Astrocyte of the cerebellum (primary cell): ENCODE measurements around the gene TBC1D19.
"Not testable (repeated sequence)": the region's sequence is repeated elsewhere in the genome, so short reads cannot be mapped to it uniquely, and the experiment has no call there.

Experiments used
- DNase-seq: peaks from one replicate; pipeline ENCODE4 v3.0.0-alpha.2; 2011; ENCODE audit warnings: low read depth
- H3K4me3 ChIP-seq: 2 replicates; pipeline ENCODE4 v1.5.1; 2011; ENCODE audit warnings: mild to moderate bottlenecking, low read depth, low read length, moderate library complexity
- in situ Hi-C: cut with HindIII; loops from 2 replicates; pipeline ENCODE4 v1.10.0; 2017; ENCODE audit warnings: low sequenced_read_pairs
- TF ChIP-seq, protein P1 (sequence below): IDR thresholded peaks from 2 replicates; pipeline ENCODE4 v1.5.1; 2012; ENCODE audit warnings: low read length, low read depth, moderate library complexity, mild to moderate bottlenecking; ENCODE audit errors: missing control alignments

The TBC1D19 gene, protein sequence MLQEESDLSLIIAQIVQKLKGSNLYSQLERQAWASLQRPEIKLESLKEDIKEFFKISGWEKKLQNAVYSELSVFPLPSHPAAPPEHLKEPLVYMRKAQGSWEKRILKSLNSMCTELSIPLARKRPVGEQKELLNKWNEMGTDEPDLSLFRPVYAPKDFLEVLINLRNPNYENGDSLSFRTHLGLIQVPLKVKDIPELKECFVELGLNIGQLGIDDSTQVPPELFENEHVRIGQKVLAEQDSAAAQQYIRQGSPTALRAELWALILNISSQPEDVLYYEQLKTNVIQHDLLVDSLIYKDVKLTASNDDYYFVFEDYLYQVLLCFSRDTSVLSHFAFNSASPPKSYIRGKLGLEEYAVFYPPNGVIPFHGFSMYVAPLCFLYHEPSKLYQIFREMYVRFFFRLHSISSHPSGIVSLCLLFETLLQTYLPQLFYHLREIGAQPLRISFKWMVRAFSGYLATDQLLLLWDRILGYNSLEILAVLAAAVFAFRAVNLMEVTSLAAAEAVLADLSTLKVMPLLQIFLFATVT

DNA sequence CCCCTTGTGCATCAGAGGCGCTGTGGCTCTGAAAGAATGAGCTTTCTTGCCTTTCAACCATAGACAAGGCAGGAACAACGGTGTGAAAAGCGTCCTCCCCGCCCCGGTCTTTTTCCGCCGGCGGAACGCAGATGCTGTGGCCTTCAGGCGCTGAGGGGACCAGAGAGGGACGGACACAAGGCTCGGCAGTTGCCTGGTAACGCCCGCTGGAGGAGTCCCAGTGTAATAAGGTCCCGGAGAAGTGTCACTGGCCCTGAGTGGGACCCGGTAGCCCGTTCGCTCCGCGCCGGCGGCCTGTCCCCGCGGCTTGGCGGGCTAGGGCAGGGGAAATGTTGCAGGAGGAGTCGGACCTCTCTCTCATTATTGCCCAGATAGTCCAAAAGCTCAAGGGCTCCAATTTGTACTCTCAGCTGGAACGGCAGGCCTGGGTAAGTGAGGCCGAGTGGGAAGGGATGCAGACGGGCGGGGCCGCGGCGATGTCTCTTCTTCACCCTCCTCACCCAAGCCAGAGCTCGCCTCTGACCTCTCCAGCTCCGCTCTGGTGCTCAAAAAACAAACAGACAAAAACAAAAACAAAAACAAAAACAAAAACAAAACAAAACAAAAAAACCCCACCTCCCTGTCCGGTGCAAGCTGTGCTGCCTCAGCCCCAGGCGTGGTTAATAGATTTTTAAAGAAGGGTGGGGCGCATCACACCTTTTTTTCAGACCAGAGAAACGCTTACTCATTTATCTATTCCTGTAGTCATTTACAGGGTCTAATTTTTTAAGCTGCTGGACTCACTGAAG lies at the start of gene TBC1D19:
TSS of gene TBC1D19 (plus strand) at position 220 of the 788 bp plus-strand sequence. CDS start at position 330, 110 bp downstream.
- peak within 1 kb of the TSS; percentile 84 for H3K4me3 ChIP-seq
- TF ChIP-seq, protein P1, sequence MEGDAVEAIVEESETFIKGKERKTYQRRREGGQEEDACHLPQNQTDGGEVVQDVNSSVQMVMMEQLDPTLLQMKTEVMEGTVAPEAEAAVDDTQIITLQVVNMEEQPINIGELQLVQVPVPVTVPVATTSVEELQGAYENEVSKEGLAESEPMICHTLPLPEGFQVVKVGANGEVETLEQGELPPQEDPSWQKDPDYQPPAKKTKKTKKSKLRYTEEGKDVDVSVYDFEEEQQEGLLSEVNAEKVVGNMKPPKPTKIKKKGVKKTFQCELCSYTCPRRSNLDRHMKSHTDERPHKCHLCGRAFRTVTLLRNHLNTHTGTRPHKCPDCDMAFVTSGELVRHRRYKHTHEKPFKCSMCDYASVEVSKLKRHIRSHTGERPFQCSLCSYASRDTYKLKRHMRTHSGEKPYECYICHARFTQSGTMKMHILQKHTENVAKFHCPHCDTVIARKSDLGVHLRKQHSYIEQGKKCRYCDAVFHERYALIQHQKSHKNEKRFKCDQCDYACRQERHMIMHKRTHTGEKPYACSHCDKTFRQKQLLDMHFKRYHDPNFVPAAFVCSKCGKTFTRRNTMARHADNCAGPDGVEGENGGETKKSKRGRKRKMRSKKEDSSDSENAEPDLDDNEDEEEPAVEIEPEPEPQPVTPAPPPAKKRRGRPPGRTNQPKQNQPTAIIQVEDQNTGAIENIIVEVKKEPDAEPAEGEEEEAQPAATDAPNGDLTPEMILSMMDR: no peak
- in situ Hi-C loops: no loop called here
- DNase-seq: peak; percentile 65

DNA sequence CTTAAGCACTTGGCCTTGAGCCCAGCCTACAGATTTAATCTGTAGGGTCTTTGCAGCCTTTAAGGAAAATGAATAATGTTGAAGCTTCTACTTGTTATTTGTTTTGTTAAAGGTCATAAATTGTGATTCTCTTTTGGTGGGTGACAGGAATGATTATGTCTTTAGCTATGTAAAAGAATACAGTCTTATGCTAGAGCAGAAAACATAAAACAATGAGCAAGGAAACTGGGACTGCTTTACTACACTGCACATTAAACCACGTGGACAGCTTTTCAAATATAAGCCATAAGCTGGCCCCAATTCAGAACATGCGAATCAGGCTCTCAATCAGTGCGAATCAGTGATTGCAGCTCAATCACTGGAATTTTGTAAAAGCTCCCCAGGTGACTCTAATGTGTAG lies 40.9 kb upstream of the TBC1D19 start:
- in situ Hi-C loops: no loop called here
- H3K4me3 ChIP-seq: no peak overlapping the region
- DNase-seq: no peak
- TF ChIP-seq, protein P1: no peak

DNA sequence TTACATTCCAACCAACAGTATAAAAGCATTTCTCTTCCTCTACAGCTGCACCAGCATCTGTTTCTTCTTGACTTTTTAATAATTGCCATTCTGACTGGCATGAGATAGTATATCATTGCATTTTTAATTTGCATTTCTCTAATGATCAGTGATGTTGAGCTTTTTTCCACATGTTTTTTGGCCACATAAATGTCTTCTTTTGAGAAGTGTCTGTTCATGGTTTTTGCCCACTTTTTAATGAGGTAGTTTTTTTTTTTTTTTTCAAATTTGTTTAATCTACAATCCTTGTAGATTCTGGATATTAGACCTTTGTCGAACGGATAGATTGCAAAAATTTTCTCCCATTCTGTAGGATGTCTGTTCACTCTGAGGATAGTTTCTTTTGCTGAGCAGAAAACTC lies 39.5 kb upstream of the TBC1D19 start:
- in situ Hi-C loops: no loop called here

DNA sequence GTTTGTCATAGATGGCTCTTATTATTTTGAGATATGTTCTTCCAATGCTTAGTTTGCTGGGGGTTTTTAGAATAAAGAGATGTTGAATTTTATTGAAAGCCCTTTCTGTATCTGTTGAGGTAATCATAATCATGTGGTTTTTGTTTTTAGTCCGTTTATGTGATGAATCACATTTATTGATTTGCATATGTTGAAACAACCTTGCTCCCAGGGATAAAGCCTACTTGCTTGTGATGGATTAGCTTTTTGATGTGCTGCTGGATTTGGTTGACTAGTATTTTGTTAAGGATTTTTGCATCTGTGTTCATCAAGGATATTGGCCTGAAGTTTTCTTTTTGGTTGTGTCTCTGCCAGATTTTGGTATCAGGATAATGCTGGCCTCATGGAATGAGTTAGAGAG lies 35.5 kb upstream of the TBC1D19 start:
- DNase-seq, in situ Hi-C loops, H3K4me3 ChIP-seq: not testable (repeated sequence)

More for the DNA sequence above, 39.5 kb upstream of the TBC1D19 start:
- TF ChIP-seq, protein P1: no peak
- DNase-seq: no peak
- no peak overlapping the region for H3K4me3 ChIP-seq

DNA sequence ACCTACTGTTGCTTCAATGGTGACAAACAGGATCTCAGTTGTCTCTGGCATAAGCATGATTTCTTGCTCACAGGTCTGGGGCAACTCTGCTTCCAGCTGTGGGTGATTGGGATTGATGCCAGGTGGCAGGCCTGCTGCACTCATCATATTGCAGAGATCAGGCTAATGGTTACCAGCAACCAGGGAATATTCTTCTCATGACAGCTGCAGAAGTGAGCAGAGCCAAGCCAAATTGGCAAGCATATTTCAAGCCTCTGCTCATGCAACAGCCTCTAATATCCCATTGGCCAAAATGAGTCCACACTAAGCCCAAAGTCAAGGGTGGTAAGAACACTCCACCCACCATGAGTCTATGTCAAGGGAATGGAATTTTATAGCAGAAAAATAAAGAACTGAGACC lies 26.7 kb upstream of the TBC1D19 start:
- in situ Hi-C loops: no loop called here
- peak; percentile 95 for DNase-seq
- TF ChIP-seq, protein P1: no peak
- H3K4me3 ChIP-seq: no peak overlapping the region

DNA sequence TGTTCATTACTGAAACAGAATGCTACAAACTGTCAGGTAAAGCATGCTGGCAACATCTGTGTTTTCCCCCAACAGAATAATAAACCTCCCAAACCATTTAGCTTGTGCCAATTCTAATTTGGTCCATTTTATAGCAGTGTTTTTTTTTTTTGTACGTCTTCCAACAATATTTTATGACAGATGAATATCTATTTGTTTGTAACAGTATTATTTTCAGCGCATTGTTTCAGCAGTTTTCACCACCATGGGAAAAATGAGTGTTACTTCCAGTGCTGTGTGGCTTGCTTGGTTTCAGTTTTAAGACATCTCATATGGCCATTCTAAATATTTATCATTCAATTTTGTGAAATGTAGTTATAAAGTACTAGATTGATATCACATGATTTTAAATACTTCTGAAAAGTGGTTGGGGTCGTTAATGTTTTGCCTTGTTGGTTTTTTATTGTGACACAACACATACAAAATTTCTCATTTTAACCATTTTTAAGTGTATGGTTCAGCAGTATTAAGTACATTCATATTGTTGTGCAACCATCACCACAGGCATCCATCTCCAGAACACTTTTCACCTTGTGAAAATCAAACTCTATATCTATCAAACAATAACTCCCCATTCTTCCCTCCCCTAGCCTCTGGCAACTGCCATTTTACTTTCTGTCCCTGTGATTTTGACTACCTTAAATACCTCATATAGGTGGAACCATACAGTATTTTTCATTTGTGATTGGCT lies 25.6 kb upstream of the TBC1D19 start:
- TF ChIP-seq, protein P1: no peak
- DNase-seq: no peak
- in situ Hi-C loops: no loop called here
- no peak overlapping the region for H3K4me3 ChIP-seq
